Skeletal muscle cell (primary cell): ENCODE measurements around the gene GATA1.

Source experiments
- DNase-seq: peaks from one replicate; pipeline ENCODE4 v3.0.0-alpha.2; 2010; ENCODE audit warnings: low read depth
- H3K4me3 ChIP-seq: 2 replicates; pipeline ENCODE4 v1.5.1; 2011; ENCODE audit warnings: low read depth, mild to moderate bottlenecking, control low read depth, low read length, moderate library complexity

The GATA1 gene

GRCh38 chrX:48782795-48783194 lies 3.6 kb upstream of the GATA1 start:
- DNase-seq, result no peak
- H3K4me3 ChIP-seq, result no peak overlapping the region

DNA sequence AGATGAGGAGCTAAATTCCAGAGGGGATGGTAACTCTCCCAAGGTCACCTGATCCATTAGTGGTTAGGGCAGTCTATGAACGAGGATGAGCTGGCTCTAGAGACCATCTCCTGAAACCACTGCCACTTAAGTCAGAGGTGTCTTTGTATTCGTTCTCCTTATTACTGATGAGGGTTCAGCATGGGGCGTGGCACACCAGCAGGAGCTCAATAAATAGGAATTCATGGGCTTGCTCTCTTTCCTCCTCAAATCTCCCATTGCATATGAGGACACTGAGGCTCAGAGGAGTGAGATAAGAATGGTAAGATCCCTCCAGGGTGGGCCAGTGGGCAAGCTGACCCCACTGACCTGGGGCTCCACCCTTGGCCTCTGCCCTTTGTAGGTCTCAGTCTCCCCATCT lies 1.7 kb upstream of the GATA1 start:
- no peak for DNase-seq
- H3K4me3 ChIP-seq, result no peak overlapping the region

- no peak overlapping the region for H3K4me3 ChIP-seq
- DNase-seq, result no peak
Observed at GRCh38 chrX:48785186-48785539, 1.2 kb upstream of the GATA1 start.

GRCh38 chrX:48785540-48786214 lies 713 bp upstream of the GATA1 start:
- no peak overlapping the region for H3K4me3 ChIP-seq
- no peak for DNase-seq

GRCh38 chrX:48786825-48787504 lies 575 bp downstream of the GATA1 start:
- DNase-seq, result no peak
- H3K4me3 ChIP-seq, result no peak overlapping the region

- no peak overlapping the region for H3K4me3 ChIP-seq
Observed at GRCh38 chrX:48787505-48788443, 1.4 kb downstream of the GATA1 start.

DNA sequence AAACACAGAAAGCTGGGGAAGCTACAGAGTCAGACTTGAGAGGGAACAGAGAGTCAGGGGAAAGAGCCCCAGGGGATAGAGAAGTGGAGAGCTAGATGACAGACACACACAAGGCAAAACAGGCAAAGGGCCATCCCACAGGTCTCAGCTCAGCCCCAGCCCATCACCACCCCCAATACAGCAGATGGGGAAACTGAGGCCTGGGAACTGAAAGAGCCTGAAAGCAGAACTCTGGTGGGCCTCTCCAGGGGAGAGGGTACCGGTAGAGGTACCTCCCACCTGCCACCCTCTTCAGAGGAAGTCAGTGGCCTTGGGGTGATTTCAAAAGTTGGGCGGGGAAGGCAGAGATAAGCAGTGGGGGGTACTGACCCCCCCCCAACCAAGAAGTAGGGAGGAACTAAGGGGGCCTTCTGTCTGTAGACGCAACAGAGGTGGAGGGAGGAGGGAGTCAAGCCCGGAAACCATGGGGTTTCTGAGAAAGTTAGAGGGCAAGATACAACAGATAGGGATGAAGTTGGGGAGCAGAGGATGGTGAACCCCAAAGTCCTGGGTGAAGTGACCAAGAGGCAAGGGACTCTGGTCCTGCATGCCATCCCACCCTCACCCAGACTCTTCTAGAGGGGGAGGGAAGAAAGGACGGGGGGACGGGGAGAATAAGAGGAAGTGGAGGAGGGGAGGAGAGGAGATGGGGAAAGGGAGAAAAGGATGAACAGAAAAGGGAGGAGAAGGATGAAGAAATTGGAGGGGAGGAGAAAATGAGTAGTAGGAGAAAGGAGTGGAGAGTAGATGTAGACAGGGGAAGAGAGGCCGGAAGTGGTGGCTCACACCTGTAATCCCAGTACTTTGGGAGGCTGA lies 3.2 kb downstream of the GATA1 start:
- no peak overlapping the region for H3K4me3 ChIP-seq
- DNase-seq, result no peak

More at GRCh38 chrX:48787505-48788443, 1.4 kb downstream of the GATA1 start:
- no peak for DNase-seq

- DNase-seq, result no peak
- no peak overlapping the region for H3K4me3 ChIP-seq
Observed at GRCh38 chrX:48790477-48790876, 4.1 kb downstream of the GATA1 start.

- H3K4me3 ChIP-seq, result no peak overlapping the region
- no peak for DNase-seq
Observed at GRCh38 chrX:48791063-48791820, 4.9 kb downstream of the GATA1 start.

DNA sequence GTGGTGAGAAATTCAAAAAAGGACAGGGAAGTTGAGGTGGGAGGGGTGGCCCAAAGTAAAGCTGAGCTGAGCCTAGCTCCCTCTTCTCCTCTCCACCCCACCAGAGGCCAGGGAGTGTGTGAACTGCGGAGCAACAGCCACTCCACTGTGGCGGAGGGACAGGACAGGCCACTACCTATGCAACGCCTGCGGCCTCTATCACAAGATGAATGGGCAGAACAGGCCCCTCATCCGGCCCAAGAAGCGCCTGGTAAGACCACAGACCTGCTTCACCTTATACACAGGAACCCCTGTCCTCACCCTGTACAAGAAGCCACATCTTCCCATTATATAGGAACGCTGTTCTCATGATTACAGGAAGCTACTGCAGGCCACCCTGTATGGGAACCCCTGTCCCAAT lies 5.8 kb downstream of the GATA1 start:
- DNase-seq, result no peak
- H3K4me3 ChIP-seq, result no peak overlapping the region

DNA sequence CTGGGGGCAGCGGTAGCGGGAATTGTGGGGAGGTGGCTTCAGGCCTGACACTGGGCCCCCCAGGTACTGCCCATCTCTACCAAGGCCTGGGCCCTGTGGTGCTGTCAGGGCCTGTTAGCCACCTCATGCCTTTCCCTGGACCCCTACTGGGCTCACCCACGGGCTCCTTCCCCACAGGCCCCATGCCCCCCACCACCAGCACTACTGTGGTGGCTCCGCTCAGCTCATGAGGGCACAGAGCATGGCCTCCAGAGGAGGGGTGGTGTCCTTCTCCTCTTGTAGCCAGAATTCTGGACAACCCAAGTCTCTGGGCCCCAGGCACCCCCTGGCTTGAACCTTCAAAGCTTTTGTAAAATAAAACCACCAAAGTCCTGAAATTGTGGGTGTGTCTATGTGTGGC lies 7.5 kb downstream of the GATA1 start:
- H3K4me3 ChIP-seq, result no peak overlapping the region
- no peak for DNase-seq

DNA sequence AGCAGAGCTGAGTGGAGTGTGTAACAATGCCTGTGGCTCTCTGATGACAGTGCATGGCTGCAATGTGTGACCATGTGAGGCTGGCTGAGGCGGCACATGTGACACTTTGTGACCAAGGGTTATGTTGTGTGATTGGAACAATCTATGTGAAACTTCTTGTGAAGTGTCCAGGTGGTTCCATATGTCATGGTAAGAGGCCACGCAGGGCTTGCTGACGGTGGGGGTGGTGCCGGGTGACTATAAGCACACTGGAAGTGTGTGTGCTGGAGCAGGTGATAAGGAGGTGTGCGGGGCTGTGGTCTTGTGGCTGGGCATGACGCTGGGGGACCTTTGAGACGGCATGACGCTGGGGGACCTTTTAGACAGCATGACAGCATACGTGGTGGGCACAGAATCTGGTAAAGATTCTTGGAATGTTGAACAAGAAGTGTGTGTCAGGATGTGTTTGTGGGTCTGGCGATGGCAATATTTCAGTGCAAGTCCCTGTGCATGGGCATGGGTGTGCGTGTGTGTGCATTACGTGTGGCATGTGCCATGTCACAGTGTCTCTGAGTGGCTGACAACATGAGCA lies 8.0 kb downstream of the GATA1 start:
- DNase-seq, result no peak

GRCh38 chrX:48794911-48795515 lies 8.6 kb downstream of the GATA1 start:
- DNase-seq, result peak; percentile 10

More for the DNA sequence above, 8.0 kb downstream of the GATA1 start:
- H3K4me3 ChIP-seq, result no peak overlapping the region

GRCh38 chrX:48798318-48798717 lies 11.9 kb downstream of the GATA1 start:
- no peak for DNase-seq
- H3K4me3 ChIP-seq, result no peak overlapping the region

More at GRCh38 chrX:48794911-48795515, 8.6 kb downstream of the GATA1 start:
- no peak overlapping the region for H3K4me3 ChIP-seq

- peak overlapping the region; percentile 60 for H3K4me3 ChIP-seq
- DNase-seq, result no peak
Observed at GRCh38 chrX:48800574-48801279, 14.3 kb downstream of the GATA1 start.

- H3K4me3 ChIP-seq, result peak within 1 kb of the TSS; percentile 68
- peak; percentile 97 for DNase-seq
Observed at GRCh38 chrX:48801280-48802088, 15.1 kb downstream of the GATA1 start, which contains the start of gene HDAC6. HDAC6 (plus strand) TSS chrX:48802067; CDS start chrX:48802693, 626 bp downstream.
